ENCODE data around the gene AP3D1. TPM values are rescaled to one million over a fixed set of nuclear protein-coding genes. Genes with fewer than 3 reads are reported as not detected.

Gene AP3D1
- total RNA-seq, 2 experiments from 2014 or later = 73.7 to 74.1 TPM

DNA sequence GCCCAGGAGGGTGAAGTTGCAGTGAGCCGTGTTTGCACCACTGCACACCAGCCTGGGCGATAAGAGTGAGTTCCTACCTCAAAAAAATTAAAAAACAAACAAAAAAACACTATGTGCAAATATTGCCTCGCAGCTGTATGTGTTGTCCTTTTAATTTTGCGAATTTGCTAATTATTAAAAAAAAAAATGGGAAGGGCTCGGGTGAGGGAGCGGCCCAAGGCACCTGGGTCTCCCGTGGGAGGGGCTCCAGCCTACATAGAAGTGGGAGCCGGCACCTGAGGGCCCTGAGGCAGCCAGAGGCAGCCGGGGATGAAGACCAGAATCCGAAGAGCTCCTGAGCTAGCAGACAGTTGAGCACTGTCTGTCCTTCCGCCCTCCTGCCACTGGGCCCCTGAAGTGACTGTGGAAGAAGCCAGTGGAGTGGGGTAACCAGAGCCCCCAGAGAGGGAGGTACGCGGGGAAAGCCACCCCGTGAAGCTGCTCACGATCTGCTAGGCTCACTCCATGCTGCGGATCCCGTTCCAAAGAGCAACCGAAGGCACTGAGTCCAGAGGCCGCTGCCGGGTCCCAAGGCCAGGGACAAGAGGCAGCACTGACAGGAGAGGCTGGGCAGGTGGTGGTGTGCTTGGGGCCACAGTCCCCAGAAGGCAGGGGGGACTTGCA lies 48.2 kb downstream of the AP3D1 start:
- H3K4me1 Mint-ChIP-seq (ENCODE audit: low read depth) = peaks cover 4% of the 10 kb centered on the region
- ChIA-PET POLR2A (no interaction called here), CTCF (no interaction called here)
- H3K27me3 Mint-ChIP-seq = no peaks in the 10 kb centered on the region
- ATAC-seq = no peak
- no peak for DNase-seq
- intact Hi-C loops (cut with micrococcal nuclease) = no loop called here
- H3K27ac Mint-ChIP-seq = no peak overlapping the region
- peaks cover 8% of the 10 kb centered on the region for H3K9me3 Mint-ChIP-seq
- H3K36me3 Mint-ChIP-seq (ENCODE audit: low read depth) = peaks cover 49% of the 10 kb centered on the region
- no peak overlapping the region for H3K4me3 Mint-ChIP-seq
- TF ChIP-seq, protein P1, sequence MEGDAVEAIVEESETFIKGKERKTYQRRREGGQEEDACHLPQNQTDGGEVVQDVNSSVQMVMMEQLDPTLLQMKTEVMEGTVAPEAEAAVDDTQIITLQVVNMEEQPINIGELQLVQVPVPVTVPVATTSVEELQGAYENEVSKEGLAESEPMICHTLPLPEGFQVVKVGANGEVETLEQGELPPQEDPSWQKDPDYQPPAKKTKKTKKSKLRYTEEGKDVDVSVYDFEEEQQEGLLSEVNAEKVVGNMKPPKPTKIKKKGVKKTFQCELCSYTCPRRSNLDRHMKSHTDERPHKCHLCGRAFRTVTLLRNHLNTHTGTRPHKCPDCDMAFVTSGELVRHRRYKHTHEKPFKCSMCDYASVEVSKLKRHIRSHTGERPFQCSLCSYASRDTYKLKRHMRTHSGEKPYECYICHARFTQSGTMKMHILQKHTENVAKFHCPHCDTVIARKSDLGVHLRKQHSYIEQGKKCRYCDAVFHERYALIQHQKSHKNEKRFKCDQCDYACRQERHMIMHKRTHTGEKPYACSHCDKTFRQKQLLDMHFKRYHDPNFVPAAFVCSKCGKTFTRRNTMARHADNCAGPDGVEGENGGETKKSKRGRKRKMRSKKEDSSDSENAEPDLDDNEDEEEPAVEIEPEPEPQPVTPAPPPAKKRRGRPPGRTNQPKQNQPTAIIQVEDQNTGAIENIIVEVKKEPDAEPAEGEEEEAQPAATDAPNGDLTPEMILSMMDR (IDR thresholded peaks at IDR 0.05) = no peak

DNA sequence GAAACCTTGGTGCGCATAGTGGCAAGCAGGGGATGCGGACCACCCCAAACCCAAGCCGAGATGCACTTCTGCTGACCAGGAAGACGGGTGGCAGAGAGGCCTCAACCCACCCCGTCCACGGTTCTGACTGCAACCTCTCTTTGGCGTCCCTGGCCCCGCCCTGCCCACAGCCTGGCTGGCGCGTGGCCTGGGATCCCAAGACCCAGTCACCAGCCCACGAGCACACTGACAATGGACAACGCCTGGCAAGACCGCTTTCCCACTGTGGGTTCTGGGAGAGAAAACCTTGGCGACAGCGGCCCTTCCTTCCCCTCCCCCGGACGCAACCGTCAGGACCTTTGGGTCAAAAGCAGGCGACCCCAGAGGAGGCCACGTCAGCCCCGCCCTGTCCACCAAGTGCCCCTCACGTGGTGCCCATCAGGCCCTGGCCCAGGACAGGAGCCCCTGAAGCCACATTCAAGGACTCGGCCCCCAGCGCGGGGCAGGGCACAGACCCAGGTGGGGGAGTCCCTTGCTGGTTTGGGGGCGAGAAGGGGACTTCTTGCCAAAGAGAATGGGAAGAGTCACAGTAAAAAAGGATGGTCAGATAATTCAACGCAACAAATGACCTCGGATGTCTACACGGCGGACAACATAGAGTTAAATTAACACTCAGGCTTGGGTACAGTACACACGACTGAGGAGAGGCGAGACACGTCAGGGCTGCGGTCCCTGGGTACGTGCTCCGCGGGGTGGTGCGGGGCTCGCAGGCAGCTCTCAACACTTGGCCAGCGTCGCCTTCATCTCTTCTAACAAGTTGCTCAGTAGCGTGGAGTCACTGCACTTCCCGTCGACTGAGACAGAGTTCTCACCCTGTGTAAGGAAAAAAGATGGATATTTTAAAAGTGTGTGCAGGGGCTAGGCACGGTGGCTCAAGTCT lies 49.7 kb downstream of the AP3D1 start:
- Mint-ChIP-seq H3K27me3 (no peaks in the 10 kb centered on the region), H3K9me3 (peaks cover 8% of the 10 kb centered on the region), H3K4me3 (no peak overlapping the region), H3K27ac (no peak overlapping the region), H3K4me1 (ENCODE audit: low read depth) (peaks cover 11% of the 10 kb centered on the region), H3K36me3 (ENCODE audit: low read depth) (peaks cover 38% of the 10 kb centered on the region)
- ChIA-PET CTCF (no interaction called here), POLR2A (no interaction called here)
- DNase-seq = no peak
- no peak for ATAC-seq
- TF ChIP-seq, protein P1 (IDR thresholded peaks at IDR 0.05) = no peak
- intact Hi-C loops (cut with micrococcal nuclease) = no loop called here

DNA sequence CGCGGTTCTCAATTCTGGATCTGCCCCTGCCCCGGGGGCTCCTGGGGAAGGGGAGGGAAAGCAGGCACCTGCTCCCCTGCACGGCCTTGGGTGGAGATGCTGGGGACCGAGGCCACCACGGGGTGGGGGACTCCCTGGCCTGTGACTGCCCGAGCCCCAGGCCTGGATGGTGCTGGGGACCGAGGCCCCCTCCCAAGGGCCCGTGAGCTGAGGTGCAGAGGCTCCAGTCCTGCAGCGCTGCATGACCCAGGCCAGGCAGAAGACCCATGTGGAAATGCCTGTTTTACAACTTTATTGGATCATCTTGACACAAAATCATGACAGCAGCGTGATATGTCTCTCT lies 50.7 kb downstream of the AP3D1 start:
- no peak overlapping the region for H3K27ac Mint-ChIP-seq
- DNase-seq (no peak), ATAC-seq (no peak)
- peaks cover 8% of the 10 kb centered on the region for H3K9me3 Mint-ChIP-seq
- POLR2A ChIA-PET = no interaction called here
- H3K36me3 Mint-ChIP-seq (ENCODE audit: low read depth) = peaks cover 29% of the 10 kb centered on the region
- no peaks in the 10 kb centered on the region for H3K27me3 Mint-ChIP-seq
- CTCF ChIA-PET = no interaction called here
- intact Hi-C loops (cut with micrococcal nuclease) = no loop called here
- H3K4me1 Mint-ChIP-seq (ENCODE audit: low read depth) = peaks cover 11% of the 10 kb centered on the region
- TF ChIP-seq, protein P1 (IDR thresholded peaks at IDR 0.05) = no peak
- H3K4me3 Mint-ChIP-seq = no peak overlapping the region

DNA sequence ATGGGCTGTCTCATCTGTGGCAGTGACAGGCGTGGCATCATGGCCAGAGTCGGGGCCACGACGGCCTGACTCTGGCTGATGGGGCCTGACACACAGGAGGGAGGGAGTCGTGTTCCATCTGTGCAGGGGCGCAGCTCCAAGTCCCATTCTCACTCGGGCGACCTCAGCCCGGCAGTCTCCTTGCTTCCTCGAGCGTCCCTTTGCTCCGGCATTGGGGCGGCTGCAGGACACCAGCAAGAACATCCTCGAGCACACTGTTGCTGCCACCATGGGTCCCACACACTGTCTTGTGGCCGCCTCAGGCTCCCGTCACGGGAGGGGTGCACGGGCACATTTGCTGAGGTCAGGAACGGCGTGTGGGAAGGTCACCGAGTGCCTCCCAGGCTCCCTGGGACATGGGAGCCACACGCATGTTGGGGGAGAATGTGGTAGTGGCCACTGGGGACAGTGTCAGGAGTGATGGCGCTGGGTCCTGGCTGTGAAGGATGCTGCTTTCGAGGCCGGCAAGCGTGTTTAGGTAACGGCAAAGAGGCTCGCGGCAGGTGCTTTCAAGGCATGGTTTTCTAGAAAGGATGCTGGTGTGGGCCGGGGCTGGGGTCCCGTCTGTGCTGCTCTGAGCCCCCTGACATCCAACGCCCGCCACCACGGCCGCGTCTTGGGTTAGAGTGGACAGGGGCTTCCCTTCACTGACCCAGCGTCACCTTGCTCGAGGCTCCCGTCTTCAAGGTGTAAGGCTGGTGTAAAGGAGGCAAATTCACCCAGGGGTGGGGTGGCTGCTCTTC lies 51.2 kb downstream of the AP3D1 start:
- H3K27ac Mint-ChIP-seq = no peak overlapping the region
- intact Hi-C loops (cut with micrococcal nuclease) = no loop called here
- H3K36me3 Mint-ChIP-seq (ENCODE audit: low read depth) = peaks cover 27% of the 10 kb centered on the region
- H3K27me3 Mint-ChIP-seq = no peaks in the 10 kb centered on the region
- ChIA-PET CTCF (no interaction called here), POLR2A (no interaction called here)
- ATAC-seq (no peak), DNase-seq (no peak)
- H3K4me3 Mint-ChIP-seq = no peak overlapping the region
- peaks cover 11% of the 10 kb centered on the region for H3K4me1 Mint-ChIP-seq (ENCODE audit: low read depth)
- TF ChIP-seq, protein P1 (IDR thresholded peaks at IDR 0.05) = no peak
- H3K9me3 Mint-ChIP-seq = peaks cover 3% of the 10 kb centered on the region

Measured in activated CD8-positive, alpha-beta T cell treated with anti-CD3 and anti-CD28 coated beads for 36 hours (primary cell).